Measurements from ENCODE around the gene DTWD2.
A peak's percentile ranks its signal among the peaks of the same experiment; 100 is the strongest.
"Not testable (repeated sequence)": the region's sequence is repeated elsewhere in the genome, so short reads cannot be mapped to it uniquely, and the experiment has no call there.

DTWD2 gene

DNA sequence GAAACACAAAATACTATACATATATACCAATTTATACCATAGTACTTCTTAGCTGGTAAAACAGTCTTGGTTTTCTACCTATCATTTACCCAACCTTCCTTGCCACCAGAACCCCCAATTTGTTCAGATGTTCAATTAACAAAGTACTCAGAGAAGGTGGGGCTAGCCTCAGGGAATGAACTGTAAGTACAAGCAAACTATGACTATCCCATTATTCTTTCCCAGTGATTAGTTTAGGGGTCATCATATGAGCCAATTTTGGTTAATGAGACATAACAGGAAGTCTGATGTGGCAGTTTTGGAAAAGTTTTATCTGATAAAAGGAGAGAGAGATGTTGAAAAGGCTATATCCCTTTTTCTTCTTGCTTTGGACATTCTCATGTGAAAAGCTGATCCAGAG is 125.8 kb downstream of the DTWD2 start:
- DNase-seq, result peak; percentile 24

DNA sequence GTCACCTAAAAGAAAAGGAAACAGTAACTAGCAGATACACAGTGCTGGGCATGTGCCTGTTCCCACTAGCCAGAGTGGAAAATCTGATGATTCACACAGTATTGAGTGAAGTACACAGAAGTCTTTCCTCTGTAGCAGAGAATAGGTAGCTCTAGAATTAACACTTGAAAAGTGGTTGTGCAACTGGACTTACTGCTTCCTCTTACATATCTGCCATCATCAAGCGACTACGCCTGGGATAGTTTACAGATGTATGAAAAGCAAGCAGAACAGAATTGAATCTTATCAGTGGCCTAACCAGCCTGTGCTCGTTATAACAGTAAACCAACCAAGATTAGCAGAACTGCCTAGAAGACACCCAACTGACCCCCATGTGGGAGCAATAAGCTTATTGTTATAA is 130.6 kb downstream of the DTWD2 start:
- DNase-seq, result no peak

DNA sequence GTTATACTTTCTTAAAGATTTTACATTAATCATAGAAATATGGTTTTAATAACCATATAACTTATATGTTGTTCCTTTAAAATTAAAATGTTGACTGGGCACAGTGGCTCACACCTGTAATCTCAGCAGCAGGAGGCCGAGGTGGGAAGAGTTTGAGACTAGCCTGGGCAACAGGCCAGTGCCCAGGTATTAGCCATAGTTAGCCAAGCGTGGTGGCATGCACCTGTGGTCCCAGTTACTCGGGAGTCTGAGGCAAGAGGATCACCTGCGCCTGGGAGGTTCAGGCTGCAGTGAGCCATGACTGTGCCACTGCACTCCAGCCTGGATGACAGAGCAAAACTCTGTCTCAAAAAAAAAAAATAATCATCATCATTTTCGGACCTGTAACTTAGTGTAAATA is 133.5 kb downstream of the DTWD2 start:
- DNase-seq, result no peak

DNA sequence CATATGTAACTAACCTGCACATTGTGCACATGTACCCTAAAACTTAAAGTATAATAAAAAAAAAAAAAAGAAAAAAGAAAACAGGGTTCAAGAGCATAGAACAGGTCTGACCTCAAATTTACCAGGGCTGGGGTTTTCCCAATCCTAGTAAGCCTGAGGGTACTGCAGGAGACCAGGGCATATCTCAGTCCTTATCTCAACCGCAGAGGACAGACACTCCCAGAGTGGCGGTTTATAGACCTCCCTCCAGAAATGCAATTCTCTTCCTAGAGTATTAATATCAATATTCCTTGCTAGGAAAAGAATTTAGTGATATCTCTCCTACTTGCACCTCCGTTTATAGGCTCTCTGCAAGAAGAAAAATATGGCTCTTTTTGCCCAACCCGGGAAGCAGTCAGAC is 136.6 kb downstream of the DTWD2 start:
- not testable (repeated sequence) for DNase-seq

DNA sequence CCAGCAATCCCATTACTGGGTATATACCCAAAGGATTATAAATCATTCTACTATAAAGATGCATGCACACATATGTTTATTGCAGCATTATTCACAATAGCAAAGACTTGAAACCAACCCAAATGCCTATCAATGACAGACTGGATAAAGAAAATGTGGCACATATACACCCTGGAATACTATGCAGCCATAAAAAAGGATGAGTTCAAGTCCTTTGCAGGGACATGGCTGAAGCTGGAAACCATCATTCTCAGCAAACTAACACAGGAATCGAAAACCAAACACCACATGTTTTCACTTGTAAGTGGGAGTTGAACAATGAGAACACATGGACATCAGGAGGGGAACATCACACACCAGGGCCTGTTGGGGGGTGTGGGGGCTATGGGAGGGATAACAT is 138.8 kb downstream of the DTWD2 start:
- not testable (repeated sequence) for DNase-seq

DNA sequence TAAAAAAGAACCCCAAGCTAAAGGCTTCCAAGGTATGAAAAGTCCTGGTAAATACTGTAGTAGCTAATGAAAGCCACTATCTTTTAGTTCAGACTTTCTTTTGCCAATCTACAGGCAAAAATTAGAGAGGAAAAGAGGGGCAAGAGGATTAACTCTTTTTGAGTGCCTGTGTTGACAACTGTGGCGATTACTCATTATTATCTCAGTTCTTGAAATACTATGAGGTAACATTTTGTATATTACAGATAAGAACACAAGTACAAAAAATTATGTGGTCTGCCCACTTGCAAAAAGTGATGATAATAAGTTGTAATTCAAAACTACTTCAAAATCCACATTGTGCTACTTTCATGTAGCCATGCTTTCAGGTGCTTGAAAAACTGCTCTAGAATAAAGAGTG is 144.0 kb downstream of the DTWD2 start:
- no peak for DNase-seq

DNA sequence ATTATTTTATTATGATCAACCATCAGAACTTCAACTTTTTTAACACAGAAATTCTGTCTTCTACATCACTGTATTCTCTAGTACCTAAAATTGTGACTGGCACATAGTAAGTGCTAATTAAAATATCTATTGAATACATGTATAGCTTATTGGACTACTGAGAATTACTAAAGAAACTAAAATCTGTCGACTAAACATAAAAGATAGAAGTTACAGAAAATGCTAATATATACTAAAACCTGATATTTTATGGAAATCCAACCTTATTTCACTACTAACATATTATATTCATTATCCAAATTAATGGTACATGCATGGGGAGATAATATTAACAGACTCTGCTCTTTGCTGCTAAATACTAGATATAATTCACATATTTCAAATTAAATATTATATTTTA is 153.6 kb downstream of the DTWD2 start:
- no peak for DNase-seq

DNA sequence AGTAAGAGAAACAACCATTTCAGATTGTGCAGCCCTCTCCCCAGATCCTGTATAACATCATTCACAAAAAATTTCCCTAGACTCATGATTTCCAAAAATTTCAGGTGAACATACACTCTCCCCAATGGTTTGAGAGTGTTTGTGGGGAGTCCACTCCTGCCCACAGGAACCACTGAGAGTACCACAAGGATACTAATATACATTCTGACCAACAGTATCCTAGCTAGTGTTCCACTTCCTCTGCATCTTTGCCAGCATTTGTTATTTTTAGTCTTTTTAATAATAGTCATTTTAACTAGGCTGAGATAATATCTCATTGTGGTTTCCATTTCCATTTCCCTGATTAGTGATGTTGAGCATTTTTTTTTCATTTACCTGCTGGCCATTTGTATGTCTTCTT is 155.4 kb downstream of the DTWD2 start:
- DNase-seq, result no peak

DNA sequence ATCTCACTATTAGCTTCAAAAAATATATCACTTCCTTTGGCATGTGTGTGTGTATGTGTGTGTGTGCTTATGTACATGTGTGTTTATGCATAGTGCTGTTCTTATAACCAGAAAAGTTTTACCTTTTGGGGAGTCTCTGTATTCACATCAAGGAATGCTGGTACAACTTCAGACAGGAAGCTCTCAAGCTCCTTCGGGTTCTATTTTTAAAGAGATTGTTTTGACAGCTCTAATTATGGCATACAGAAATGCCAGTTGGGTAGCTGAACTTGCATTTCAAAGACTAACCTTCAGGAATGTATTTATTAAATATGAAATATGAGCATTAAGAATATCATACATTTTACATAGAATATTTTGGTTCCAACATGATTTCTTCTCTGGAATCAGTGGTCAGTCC is 163.1 kb downstream of the DTWD2 start:
- no peak for DNase-seq

DNA sequence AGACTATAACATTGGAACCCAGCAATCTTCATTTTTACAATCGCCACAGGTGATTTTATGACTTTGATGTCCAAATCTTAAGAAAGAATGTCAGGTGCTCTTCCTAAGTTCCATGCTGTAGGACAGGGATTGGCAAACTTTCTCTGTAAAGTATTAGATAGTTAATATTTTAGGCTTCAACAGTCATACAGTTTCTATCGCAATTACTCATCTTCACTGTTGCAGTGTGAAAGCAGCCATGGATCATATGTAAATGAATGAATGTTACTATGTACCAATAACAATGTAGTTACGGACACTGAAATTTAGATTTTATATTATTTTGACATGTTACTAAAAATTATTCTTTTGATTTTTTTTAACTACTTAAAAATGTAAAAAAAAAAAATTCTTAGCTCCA is 169.7 kb downstream of the DTWD2 start:
- no peak for DNase-seq

DNA sequence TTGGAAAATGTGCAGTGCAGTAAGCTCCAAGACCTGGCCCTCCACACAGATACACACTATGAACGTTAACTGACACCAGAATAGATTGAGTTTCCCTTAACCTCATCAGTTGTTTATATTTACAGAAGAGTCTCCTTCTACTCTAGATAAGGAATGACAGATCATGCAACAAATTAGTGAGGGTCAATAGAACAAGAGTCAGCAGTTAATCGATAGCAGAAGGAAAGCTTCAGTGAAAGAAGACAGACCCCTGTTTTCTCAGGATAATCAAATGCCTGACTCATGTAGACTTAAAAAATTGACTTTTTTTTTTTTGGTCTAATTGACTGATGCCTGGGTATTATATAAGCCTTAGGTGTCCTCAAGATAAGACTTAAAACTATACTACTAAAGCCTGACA is 179.9 kb downstream of the DTWD2 start:
- no peak for DNase-seq

DNA sequence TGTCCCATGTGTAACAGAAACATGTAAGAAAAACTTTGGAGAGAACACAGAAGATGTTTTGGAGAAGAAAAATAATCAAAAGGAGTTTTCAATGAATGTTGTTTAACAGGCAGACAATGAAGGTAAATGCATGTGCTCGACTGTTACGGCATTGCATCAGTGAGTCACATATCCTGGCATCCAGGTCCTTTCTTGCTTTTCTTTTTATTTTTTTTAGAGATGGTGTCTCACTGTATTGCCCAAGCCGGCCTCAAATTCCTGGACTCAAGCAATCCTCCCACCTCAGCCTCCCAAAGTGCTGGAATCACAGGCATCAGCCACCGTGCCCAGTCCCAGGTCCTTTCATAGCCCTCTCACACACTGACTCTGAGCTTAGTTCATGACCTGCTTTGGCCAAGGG is 181.8 kb downstream of the DTWD2 start:
- no peak for DNase-seq

DNA sequence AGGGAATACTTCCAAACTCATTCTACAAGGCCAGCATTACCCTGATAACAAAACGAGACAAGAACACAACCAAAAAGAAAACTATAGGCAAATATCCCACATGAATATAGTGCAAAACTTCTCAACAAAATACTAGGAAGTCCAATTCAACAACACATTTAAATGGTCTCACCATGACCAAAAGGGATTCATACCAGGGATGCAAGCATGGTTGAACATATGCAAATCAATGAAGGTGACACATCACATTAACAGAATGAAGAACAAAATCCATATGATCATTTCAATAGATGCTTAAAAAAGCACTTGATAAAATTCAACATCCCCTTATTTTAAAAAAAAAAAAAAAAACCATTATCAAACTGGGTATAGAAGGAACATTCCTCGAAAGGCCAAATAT is 186.0 kb downstream of the DTWD2 start:
- DNase-seq, result no peak

DNA sequence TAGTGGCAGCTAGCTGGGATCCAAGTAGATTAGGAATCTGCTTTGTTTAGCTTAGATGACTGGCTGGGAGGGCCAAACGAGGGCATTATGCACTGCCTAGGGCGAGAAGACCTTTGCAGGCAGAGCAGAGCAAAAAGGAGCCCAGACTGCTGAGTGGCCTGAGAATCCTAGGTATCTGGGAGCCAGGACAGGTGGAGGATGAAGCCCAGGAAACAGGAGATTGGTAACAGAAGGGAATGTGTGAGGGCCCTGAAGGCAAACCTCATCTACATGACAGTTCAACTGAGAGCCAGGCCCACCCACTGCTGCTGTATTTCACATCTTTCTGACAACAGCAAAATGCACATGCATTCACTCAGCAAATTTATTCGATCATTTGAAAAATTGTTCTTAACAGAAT is 192.3 kb downstream of the DTWD2 start:
- no peak for DNase-seq

DNA sequence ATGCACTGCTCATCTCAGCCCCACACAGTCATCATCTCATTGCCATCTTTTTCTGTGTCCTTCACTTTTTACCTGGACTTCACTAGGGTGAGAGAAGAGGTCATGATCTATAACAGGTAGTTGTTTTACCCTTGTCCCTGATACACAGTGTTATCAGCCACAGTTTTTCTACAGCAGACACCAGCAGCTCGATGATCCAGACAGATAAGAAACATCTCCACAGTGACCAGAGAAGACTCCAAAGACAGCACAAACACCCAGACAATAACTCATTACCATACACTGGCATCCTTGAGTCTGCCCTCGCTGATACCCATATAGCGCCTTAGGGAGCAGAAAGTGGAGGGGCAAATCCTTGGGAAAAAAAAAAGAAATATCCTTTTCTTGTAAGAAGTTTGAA is 194.1 kb downstream of the DTWD2 start:
- DNase-seq, result no peak

DNA sequence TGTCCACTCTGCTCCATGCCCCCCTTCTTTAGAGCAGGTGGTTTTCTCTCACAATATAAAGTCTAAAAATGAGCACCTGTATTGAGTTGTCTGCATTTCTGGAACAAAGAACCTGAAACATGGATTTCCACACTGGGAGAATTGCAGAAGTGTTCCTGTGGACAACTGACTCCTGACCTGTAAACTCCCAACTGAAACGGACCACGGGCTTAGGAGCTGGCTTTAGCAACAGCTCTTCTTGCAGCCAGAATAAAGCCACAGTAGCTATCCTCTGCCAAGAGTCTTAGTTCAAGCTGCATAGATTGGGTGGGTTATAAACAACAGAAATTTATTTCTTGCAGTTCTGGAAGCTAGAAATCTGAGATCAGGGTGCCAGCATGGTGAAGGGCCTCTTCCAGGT is 194.7 kb downstream of the DTWD2 start:
- no peak for DNase-seq

DNA sequence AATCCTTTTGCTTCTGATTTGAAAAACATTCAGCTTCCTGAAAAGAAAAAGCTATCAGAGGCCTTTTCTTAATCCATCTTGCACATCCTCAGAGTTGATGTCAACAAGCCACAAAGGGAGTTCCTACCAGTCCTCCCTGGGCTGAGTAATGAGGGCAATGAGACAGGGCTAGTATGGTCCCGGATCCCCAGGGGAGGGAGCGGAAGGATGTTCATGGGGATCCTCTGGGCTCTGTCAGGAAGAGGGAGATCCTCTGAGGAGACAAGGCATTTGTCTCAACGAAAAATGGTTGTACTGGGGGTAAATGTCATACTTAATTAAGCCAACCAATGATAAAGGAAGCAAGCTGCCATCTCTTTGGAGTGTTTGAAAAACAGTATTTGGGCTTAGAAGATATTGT is 195.3 kb downstream of the DTWD2 start:
- DNase-seq, result no peak

DNA sequence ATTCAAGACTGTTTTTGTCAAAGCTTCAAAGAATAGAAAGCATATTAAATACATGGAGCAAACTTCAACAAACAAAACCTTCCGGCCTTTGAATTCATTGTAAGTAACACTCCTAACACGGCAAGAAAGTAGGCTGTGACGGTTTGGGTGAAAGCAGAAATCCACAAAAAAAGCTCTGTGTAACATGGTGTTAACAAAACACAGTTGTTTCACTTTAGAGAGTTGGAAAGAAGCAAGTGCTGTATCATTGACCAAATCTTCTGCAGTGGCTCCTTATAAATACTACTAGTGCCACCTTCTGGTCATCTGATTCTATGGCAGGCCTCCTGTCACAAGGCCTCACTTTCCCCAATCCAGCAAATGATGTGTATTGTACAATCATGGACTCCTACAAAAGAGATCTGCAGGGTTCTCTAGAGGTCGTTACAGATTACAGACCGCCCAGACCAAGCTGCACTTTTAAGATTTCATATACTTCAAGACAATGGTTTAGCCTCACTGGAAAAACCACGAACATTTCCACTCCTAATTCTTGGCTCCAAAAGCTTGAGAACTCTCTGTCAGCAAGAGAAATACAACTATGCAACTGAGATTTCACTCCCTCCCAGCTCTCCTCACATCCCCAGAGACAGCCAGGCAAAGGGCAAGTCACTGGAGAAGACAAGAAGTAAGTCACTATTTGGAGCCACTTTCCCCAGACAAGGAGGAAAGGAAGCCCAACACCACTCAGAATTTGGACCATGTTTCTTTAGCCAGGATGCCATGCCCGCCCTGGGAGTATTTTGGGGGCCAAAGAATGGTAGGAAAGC is 196.2 kb downstream of the DTWD2 start:
- DNase-seq, result peak; percentile 76

DNA sequence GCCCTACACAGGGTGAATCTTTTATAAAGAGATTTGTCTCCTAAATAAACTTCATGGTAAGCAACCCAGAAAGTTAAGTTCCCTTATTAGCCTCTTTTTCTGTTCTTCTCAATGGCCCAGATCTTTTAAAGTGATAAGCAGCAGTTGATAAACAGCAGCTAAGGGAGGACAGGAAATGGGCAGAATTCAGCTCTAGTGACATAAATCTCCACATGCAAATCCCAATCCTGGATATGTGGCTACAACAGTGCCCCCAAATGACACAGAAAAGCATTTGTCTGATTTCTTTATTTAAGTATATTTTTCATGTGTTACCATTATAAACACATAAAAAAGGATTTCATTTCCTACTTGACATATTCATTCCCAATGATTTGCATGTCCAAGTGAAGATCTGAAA is 199.0 kb downstream of the DTWD2 start:
- peak; percentile 17 for DNase-seq

DNA sequence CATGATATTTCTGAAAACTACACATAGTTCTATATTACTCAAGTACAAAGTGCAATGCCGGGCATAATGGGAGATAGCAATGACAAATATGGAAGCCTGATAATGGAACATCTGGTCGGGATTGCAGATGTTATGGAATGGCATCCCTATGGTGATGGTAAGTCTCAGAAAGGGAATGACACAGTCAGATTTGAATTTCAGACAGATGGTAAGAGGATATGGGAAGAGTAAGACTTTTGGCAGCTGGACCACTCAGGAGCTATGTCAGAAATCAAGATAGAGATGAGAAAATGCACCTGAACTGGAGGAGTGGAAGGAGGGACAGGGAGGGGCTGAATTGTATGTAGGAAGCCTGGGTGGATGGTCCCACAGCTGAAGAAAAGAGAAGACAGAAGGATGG is 200.0 kb downstream of the DTWD2 start:
- DNase-seq, result no peak
